HCT116 (cell line): ENCODE data around the gene STX16.

Source experiments
- CTCF ChIP-seq, 3 experiments: fragments of 200-600 bp in 1 of 3; sonication (generic) in 1 of 3; IDR thresholded peaks in 2 of 3; conservative IDR thresholded peaks in 1 of 3; 2 replicates each; pipeline ENCODE4 v1.5.1; 2012 to 2017; ENCODE audit warnings: low read depth in 2 of 3, low read length in 2 of 3, antibody characterized with exemption in 1 of 3, borderline replicate concordance in 1 of 3, control low read depth in 1 of 3, mild to moderate bottlenecking in 1 of 3, mixed read lengths in 1 of 3, mixed run types in 1 of 3, moderate library complexity in 1 of 3; ENCODE audit not compliant: insufficient read depth in 1 of 3
- EGR1 ChIP-seq: IDR thresholded peaks from 2 replicates; pipeline ENCODE4 v1.6.1; 2012; ENCODE audit warnings: low read depth
- POLR2A ChIP-seq: IDR thresholded peaks from 2 replicates; pipeline ENCODE4 v1.7.0; 2011; ENCODE audit warnings: borderline replicate concordance; ENCODE audit not compliant: insufficient read depth, insufficient read length; ENCODE audit errors: extremely low read depth
- POLR2AphosphoS5 ChIP-seq: IDR thresholded peaks from 2 replicates; pipeline ENCODE4 v1.6.1; 2011; ENCODE audit warnings: mild to moderate bottlenecking, low read depth, low read length, moderate library complexity
- RAD21 ChIP-seq: IDR thresholded peaks from 2 replicates; pipeline ENCODE4 v1.6.1; 2012; ENCODE audit warnings: low read depth, mild to moderate bottlenecking
- SIN3A ChIP-seq: IDR thresholded peaks from 2 replicates; pipeline ENCODE4 v1.6.1; 2012; ENCODE audit warnings: low read depth

DNA sequence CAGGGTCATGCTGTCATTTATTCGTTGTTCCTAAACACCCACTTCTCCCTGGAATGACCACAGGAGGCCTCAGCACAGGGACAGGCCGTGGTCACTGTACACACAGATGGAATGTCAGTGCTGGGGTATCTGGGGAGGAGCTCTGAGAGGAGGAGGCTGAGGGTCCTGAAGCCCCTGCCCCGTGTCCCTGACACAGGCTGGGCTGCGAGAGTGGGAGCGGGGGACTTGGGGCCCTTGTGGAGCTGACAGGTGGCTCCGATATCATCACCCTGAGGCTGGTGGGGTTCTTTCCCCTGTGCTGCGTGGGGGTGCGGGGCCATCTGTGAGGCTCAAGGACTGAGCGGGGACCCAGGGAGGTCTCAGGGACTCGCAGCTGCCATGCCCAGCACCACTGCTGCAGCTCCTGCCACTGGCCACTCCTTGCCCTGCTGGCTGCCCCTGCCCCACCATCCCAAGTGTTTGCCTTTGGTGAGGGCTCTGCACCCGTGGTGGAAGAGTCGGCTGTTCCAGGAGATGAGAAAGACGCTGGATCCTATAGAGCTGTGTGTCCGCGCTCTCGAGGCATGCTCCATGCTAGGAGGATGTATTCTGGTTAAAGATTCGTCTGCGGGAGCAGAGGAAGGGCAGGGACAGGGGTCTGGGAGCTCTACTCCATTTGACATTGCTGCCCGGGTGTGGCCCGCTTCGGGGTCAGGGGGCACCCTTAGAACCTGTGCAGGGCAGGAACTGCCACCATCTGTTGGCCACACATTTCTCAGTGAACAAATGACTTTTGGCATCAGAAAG is 60.4 kb downstream of the STX16 start:
- TF ChIP-seq EGR1 (no peak), CTCF (IDR thresholded peaks at IDR 0.05 in 2 of 3, conservative IDR thresholded peaks at IDR 0.05 in 1 of 3; ENCODE audit: borderline replicate concordance in 1 of 3, insufficient read depth in 1 of 3, low read depth in 2 of 3, low read length in 2 of 3) (no peak), SIN3A (no peak), RAD21 (no peak), POLR2AphosphoS5 (no peak), POLR2A (no peak)
